Left colon (tissue), 2 donors: ENCODE measurements around the gene FOXP3. TPM values are rescaled to one million over a fixed set of nuclear protein-coding genes. Genes with fewer than 3 reads are reported as not detected.

Experiments used
- ATAC-seq: fragments of 200-7000 bp; cut with Tn5 transposase; one replicate; pipeline ENCODE4 v1.9.1; 2020; ENCODE audit warnings: mild to moderate bottlenecking, moderate library complexity
- DNase-seq, 2 donors: peaks; one replicate each; pipeline ENCODE4 v3.0.0-alpha.2; 2020
- intact Hi-C, 2 donors: fragments of 100-400 bp; cut with DNase I in 1 of 2; cut with micrococcal nuclease in 1 of 2; formaldehyde crosslinking; loops; one replicate each; pipeline versions ENCODE4 v1.11.2 to v1.14.0; 2022; cut with DNase I, micrococcal nuclease
- total RNA-seq, 2 donors: library from RNA; stranded (reverse); fragmentation: NEBNext Ultra II Directional; extraction: Animal tissue kit (Norgen Biotek cat#: 25700); gene quantifications; one replicate each; pipeline ENCODE4 v1.2.1, GENCODE V29; 2021
- donor health status: DM: no; HTN: no; CAD: no.
- donor health status: DM: yes; HTN: yes; CAD: no.

Gene FOXP3
- total RNA-seq, 2 donors from 2014 or later = 0.14 TPM; not detected in 1

- intact Hi-C loops = no loop called here
- ATAC-seq (peak; percentile 88), DNase-seq (peak; percentile 88)
Measured at GRCh38 chrX:49230500-49231232, 33.8 kb downstream of the FOXP3 start.

- no peak for DNase-seq
- ATAC-seq = no peak
- intact Hi-C loops = no loop called here
Measured at GRCh38 chrX:49228185-49228584, 36.3 kb downstream of the FOXP3 start.

- DNase-seq (no peak), ATAC-seq (no peak)
- intact Hi-C loops = no loop called here
Measured at GRCh38 chrX:49227726-49228125, 36.8 kb downstream of the FOXP3 start.

GRCh38 chrX:49226946-49227345, 37.6 kb downstream of the FOXP3 start:
- intact Hi-C loops = no loop called here
- DNase-seq = no peak
- ATAC-seq = no peak

GRCh38 chrX:49225858-49226257, 38.7 kb downstream of the FOXP3 start:
- ATAC-seq = no peak
- intact Hi-C loops = no loop called here
- no peak for DNase-seq

- DNase-seq (no peak), ATAC-seq (no peak)
- intact Hi-C loops = no loop called here
Measured at GRCh38 chrX:49221868-49222267, 42.6 kb downstream of the FOXP3 start.

- DNase-seq (no peak), ATAC-seq (no peak)
- intact Hi-C loops = no loop called here
Measured at GRCh38 chrX:49220100-49220499, 44.4 kb downstream of the FOXP3 start.

GRCh38 chrX:49214996-49215526, 49.4 kb downstream of the FOXP3 start:
- ATAC-seq (no peak), DNase-seq (no peak)
- intact Hi-C loops = no loop called here

GRCh38 chrX:49214416-49214815, 50.1 kb downstream of the FOXP3 start:
- DNase-seq = no peak
- intact Hi-C loops = no loop called here
- no peak for ATAC-seq

GRCh38 chrX:49212861-49213260, 51.6 kb downstream of the FOXP3 start:
- DNase-seq (no peak), ATAC-seq (no peak)
- intact Hi-C loops = no loop called here

GRCh38 chrX:49212209-49212608, 52.3 kb downstream of the FOXP3 start:
- intact Hi-C loops = no loop called here
- ATAC-seq = no peak

GRCh38 chrX:49211074-49211473, 53.4 kb downstream of the FOXP3 start:
- intact Hi-C loops = no loop called here
- DNase-seq = no peak
- ATAC-seq = no peak

More at GRCh38 chrX:49212209-49212608, 52.3 kb downstream of the FOXP3 start:
- no peak for DNase-seq

GRCh38 chrX:49210406-49210805, 54.1 kb downstream of the FOXP3 start:
- ATAC-seq (no peak), DNase-seq (no peak)
- intact Hi-C loops = no loop called here

- DNase-seq (no peak), ATAC-seq (no peak)
- intact Hi-C loops = no loop called here
Measured at GRCh38 chrX:49209434-49210251, 54.9 kb downstream of the FOXP3 start.

GRCh38 chrX:49208399-49208798, 56.1 kb downstream of the FOXP3 start:
- DNase-seq = no peak
- ATAC-seq = no peak
- intact Hi-C loops = no loop called here

- ATAC-seq (no peak), DNase-seq (no peak)
- intact Hi-C loops = no loop called here
Measured at GRCh38 chrX:49206543-49206942, 58.0 kb downstream of the FOXP3 start.

- intact Hi-C loops = no loop called here
- DNase-seq (no peak), ATAC-seq (no peak)
Measured at GRCh38 chrX:49205443-49205842, 59.1 kb downstream of the FOXP3 start.

- DNase-seq (no peak), ATAC-seq (no peak)
- intact Hi-C loops = no loop called here
Measured at GRCh38 chrX:49204709-49205108, 59.8 kb downstream of the FOXP3 start.

- DNase-seq = no peak
- ATAC-seq = no peak
- intact Hi-C loops = no loop called here
Measured at GRCh38 chrX:49204017-49204416, 60.5 kb downstream of the FOXP3 start.

GRCh38 chrX:49203536-49203935, 61.0 kb downstream of the FOXP3 start:
- intact Hi-C loops = no loop called here
- ATAC-seq (no peak), DNase-seq (no peak)
